NCI-H146 treated with DMSO at 0.1 percent for 48 hours (cell line): Measurements from ENCODE around the gene MTMR12.

ENCODE experiments used
- DNase-seq: peaks from one replicate; lab custom pipeline; 2025; ENCODE audit not compliant: unreplicated experiment; lab: John Stamatoyannopoulos, UW

MTMR12 gene

DNA sequence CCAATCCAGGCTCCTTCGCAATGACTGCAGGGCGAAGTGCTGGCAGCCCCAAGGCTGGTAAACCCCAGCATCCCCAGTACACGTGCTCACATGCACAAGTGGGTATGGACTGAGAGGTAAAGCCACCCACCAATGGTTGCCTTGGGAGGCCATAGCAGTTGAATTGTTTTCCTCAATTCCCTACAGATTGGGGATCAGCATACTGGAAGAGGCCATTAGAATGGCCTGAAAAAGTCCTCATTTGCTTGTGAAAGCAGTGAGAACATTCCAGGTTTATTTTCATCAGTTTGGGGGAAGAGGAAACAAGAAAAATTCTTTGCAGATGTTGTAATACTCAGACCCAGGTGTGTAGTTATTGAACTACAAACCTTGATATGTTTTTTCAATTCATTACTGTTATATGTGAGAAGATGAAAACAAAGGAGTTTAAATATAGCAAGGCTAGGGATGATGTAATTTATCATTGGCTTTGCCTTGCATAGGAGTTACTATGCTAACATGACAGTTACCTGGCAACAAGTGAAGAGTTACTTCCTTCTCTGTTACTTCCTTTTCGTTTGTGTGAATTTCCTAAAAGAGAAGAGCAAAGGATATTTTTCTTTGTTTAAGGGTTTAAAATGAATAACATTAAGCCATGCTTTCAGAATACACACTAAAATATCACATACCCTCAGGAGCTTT is 36.4 kb downstream of the MTMR12 start:
- DNase-seq: no peak

DNA sequence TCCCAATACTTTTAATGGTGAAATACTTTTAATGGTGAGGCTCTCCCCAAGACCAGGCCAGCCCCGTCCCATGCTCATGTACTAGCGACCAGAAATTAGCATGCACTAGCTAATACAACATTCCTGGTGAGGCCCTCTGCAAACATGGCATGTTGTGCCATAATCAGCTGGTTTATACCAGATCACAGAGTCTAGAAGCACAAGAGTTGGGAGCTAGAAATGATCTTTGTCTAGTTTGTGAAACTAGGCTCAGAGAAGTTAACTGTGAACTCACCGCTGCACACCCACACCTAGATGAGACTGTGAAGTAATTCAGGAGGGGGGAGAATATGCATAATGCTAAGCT is 37.4 kb downstream of the MTMR12 start:
- no peak for DNase-seq

DNA sequence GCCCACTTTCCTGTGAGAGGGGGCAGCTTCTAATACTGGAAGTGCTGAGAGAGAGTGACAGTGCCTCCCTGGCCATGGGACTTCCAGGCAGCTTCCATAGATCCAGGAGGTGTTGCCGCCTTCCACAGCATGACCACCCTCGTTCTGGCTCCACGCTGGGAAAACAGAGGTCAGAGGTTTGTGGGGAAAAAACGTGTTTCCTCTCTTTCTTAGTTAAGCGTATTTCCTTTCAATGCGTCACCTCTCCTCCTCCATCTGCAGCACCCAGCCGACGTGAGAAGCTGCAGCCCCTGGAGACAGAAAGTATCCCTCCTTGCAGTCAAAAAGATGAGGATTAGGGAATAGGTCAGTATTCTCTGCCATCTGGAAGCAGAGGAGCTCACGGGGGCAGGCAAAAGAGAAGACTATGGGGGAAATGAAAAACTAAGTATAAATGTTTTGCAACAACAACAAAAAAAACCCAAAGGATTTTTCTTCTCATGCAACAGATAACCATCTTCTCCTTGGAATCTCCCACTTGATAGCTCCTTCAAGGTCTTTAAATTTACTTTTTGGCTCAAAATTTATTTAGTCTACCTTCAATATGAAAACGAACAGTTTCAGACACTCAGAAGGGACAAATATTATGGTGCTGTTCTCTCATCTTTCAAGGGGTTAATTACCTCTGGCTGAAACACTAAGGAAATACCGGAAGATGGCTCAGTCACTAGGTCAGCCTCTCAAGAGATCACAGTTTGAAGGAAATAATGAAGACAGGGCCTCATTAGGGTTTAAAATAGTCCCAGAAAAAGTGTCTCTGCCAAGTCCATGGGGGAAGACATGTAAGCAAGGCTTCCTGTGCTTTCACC is 38.0 kb downstream of the MTMR12 start:
- no peak for DNase-seq

DNA sequence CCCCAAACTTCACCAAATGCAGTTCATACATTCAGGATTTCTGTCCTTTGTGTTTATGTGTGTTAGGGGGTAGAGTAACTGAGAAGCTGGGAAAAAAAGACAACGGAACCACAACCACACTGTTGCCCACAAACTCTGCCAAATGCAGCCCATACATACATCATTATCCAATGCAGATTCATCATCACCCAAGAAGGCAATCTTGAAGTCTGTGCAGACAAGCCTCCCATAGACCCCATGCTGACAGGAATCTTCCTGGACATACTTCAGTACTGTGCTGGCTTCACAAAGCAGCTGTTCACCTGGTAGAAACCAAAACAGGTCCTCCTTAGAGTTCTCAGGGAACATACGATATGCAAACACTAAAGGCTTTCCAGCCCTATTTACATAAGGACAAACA is 38.9 kb downstream of the MTMR12 start:
- no peak for DNase-seq

DNA sequence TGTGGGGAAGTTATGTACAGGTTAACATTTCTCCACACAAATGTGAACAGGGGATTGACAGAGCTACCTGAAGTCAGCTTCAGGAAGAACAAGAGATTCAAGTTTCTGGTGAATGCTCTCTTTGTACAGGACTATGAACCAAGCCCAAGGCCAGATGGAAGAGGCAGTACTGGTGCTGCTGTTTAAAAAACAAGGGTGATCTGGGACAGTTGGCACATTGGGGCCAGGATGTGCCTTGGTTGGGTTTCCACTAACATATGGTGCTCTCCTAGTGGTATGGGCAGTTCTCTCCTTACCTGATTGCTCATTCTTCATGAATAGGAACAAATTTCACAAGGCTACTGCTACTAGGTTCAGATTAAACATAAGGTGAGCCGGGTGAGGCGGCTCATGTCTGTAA is 40.0 kb downstream of the MTMR12 start:
- no peak for DNase-seq

DNA sequence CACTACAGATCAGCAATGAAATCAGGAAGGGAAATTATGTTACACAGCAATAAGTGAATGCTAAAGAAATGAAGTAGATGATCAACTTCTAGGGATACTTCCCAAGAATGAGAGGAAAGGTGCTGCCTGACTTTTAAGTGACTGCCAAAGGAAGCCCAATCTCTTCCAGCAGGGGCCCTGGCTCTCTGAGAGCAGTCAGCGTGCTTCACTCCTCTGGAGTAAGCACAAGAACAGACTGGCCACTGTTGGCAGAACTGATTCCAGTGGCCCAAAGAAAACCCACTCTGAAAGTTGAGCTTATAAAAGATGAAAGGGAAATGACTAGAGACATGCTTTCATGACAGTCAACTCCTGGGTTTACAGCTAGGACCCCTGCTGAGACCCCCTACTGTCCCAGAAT is 41.8 kb downstream of the MTMR12 start:
- DNase-seq: no peak

DNA sequence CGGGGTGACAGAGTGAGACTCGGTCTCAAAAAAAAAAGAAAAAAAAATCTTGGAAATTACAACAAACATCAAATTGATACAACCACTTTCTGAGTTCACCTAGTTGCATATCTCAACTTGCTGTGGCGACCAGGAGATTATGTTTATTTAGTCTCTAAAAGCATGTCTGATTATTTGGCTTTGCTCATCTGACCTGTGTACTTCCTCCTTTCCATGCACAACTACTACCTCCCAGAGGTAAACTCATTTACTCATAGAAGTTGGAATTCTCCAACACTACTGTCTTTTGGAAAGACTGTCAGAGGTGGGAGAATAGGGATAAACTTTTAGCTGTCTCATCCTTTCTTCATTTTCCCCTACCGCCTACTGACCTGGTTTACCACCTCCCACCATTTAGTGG is 42.6 kb downstream of the MTMR12 start:
- no peak for DNase-seq

DNA sequence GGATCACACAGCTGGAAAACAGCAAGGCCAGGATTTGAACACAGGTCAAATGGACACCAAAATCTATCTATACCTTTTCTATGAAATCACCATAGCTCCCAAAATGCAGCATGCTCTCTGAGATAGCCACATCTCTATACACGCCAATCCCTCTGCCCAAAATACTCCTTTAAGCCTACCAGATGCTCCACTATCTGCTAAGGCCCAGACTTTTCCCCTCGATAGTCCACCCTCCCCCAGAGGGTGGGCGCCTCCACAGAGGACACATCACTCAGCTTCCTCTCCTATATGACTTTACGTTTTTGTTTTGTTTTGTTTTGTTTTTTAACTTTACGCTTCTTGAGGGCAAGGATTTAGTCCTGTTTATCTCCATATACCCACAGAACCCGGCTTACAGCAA is 46.8 kb downstream of the MTMR12 start:
- no peak for DNase-seq

DNA sequence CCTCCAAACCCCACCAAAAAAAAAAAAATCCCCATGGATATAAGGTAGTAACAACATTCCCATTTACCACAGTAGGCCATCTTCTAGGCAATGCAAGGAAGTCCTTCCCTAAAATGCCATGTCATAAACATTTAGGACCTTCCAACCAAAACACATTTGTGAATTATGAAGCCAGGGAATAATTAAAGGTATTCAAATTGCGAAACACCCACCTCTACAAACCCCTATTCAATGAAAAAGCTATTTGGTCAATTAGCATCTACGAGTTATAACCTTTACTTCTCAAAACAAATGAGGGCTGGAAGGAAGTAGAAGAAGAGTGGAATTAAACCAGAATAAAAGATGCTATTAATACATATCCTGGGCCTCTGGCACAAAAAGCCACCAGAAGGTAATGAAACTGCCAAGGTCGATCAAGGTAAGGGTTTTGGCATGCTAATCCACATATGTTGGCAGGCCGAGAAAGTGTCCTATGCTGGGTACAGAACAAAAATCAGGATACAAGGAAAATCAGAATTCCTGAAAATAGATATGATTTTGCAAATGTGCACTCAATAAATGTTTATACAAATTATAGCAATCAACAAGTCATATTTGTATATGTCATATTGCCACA is 47.7 kb downstream of the MTMR12 start:
- no peak for DNase-seq

DNA sequence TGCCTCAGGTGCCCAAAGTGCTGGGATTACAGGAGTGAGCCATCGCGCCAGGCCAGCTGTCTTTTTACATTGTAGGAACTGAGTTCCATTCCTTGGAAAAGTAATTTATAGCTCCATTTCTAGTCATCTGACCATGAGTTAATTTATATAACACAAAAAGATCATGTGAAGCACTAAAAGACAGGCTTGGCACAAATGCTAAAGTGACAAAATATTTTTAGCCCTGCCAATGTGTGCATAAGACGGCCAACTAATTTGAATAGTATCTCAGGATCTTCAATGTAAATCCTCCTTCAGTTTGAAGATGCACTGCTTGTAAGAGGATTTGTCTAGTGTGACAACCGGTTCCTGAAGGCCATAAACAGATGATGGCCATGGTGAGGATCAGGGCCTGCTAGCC is 49.1 kb downstream of the MTMR12 start:
- DNase-seq: no peak

DNA sequence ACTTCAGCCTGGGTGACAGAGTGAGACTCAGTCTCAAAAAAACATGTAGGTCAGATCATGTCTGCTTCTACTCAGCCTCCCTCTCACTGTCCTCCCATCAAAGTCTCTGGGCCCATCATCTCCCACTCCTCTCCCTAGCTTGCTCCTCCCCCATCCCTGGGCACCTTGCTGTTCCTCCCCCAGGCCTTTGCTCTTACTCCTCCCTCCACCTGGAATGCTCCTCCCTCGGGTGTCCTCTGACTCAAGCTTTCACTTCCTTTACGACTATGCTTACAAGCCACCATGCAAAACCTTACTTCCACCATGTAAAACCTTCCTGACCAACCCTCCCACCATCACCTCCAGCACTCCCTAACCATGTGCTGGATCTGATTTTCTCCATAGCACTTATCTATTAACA is 51.5 kb downstream of the MTMR12 start:
- no peak for DNase-seq

DNA sequence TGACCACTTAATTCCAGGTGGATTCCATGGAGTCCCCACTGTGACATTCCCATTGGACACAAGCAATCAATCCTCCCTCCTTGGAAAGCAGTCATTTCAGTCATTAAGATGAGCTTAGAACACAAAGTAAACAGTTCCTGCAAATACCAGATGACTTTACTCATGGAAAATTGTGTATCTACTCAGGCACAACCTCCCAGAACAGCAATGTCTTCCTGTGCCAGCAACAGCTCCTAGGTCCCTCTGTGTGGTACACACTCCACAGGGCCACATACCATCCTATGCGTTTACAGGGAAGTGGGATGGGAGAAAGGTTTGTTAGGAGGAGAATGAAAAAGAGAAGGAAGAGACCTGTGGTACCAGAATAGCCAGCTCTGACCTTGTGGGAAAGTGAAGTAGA is 53.7 kb downstream of the MTMR12 start:
- no peak for DNase-seq

DNA sequence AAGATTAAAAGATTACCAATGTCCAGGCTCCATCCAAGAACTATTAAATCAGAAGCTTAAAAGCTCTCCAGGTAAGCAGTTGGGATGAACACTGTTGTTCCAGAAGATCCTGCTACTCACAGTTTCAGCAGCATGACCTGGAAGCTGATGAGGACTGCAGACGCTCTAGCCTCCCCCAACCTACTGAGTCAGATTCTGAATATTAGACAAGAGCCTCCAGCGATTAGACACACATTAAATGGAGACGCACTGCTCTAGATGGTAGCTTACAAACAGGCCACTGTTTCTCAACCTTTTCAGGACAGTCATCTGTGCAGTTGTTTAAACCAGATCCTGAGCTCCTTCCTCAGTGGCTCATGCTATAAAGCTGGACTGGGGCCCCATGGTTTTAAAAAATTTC is 54.3 kb downstream of the MTMR12 start:
- DNase-seq: no peak

DNA sequence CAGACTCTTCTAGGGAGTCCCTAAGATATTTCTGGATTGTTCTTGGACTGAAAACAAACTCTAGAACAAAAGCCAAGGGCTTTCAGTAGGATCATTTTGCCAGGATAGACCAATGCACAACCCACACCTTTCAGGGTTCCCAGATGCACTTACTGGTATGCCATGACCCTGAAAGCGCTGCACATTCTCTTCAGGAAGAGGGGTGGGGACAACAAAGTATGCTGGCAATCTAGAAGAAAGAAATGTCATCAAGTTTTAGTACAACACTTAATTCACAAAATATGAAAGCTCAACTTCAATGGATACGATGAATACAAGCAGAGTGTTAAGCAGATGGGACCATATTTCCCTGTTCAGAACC is 57.2 kb downstream of the MTMR12 start:
- DNase-seq: no peak

DNA sequence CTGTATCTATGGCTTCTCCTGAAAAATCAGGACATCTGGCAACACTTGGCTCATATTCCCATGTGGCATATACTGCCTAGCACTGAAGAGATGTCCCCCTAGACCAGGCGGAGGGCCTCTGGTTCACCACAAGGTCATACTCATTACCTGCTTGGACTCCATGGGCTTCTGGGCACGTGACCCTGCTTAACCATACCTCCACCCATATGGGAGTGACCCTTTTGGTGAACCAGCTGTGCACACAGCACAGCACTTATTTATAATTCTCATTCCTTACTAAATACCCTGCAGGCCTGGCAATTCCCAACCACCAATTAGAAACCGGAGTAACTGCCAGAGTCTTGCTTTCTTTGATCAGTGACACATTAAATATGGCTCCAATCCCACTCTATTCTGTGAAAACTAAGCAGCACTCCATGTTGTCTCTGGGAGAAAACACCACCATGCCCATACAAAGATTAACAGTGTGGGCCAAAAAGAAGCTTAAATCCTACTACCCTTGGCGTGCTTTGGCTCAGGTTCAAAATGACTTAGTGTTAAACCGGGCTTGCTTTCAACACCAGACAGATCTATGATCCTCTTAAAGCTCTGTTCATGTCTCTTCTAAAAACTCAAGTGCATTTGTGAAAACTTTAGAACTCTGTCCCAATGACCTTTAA is 57.7 kb downstream of the MTMR12 start:
- DNase-seq: peak; percentile 71

DNA sequence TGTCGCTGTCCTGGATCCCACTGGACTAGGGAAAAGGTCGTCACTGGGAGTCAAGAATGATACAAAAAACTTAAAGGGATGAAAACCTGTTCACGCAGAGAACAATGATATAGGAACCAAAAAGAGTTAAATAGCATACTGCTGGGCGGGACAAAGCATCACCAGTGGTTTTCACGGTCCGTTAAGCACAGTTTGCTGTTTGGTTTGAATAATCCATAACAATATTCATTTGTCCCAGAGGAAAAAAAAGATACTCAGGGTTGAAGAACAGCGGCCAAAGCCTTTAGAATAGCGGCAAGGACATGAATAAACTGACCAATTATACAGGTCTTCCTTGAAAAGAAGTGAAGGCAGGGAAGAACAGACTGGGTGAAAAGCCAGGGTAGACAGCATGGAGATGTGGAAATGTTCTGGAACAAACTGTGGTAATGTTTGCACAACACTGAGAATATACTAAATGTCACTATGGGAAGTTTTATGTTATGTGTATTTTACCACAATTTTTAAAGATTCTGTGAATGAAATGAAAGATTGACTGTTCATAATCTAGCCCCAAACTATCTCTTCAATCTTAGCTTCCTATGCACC is 60.8 kb downstream of the MTMR12 start:
- peak; percentile 41 for DNase-seq

DNA sequence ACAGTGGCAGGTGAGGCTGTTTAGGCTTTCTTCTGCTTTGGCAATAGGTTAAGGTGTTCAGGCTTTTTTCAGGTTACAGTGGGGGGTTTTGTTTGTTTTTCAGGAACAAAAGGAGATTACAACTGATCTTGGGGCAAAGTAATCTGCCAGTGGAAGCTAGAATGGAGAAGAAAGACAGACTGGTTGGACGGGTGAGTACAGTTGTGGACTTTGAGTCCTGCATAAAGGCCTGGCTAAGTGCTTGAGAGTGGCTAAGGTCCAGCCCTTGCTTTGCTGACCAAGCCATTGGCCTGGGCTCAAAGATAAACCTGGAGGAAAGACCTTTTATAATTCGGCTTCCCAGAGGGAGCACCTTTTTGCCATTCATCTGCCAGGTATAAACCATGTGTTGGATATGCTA is 63.1 kb downstream of the MTMR12 start:
- no peak for DNase-seq

DNA sequence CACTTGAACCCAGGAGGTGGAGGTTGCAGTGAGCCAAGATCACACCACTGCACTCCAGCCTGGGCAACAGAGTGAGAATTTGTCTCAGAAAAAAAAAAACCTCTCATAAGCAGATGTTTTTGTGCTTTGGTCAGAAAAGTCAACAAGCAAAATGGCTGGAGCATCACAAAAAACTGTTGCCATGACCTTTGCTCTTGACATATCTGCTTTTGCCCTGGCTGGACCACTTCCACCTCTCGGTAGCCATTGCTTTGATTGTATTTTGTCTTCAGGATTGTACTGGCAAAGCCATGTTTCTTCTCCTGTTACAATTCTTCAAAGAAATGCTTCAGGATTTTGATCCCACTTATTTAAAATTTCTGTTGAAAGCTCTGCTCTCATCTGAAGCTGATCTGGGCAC is 67.0 kb downstream of the MTMR12 start:
- DNase-seq: no peak

DNA sequence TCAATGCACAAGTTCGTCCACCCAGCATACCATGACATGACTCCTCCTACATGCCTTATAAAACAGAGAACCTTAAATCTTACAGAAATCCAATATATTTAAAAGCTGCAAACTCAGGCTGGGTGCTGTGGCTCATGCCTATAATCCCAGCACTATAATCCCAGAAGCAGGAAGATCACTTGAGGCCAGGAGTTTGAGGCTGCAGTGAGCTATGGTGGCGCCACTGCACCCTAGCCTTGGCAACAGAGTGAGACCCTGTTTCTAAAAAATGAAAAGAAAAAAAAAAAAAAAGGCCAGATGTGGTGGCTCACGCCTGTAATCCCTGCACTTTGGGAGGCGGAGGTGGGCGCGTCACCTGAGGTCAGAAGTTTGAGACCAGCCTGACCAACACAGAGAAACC is 68.7 kb downstream of the MTMR12 start:
- no peak for DNase-seq

DNA sequence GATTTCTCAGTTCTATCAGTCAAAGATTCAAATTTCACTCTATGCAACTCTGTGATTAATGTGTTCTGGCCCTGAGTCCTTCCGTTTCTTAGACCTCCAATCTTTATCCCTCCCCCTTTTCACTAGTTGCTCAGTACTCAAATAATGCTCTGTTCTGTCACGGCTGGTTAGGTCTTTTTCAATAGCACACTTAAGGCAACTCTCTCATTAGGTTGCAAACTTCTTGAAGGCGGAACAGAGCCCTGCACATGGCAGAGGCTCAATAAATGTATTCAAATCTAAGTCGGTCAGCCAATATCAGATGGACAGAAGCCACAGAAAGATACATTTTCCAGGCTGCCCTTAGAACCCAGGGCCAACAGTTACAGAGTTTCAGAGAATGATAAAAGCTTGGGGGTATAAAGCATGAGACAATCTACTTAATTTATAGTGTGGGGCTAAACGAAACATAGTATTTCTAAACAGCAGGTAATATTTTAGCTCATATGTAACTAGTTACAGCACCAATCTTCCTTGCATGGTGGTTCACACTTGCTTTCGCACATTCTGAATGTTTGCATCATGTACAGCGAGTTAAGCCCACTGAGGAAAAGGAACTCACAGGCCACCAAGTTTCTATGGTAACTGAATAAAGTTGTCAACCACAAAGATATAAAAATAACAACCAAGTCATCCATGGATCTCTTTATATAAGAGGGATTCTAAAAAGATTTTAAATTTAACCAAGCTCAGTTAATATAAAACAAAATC is 71.5 kb downstream of the MTMR12 start:
- no peak for DNase-seq

DNA sequence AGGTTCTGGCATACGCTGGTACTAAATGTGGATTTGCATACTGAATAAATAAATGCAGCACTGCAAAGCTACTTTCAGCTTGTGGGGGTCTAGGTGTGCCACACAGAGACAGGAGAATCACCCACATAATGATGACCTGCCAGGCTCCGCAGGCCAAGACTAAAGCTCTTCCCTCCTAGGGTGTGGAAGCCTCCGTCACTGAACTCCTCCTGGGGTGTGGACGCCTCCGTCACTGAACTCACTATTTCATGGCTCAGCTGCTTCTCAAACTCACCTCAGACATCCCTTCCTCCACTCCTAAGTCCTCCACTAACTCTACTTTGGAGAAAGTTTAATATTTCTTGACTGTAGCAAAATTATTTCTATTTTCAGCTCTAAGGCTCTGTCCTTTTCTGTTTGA is 73.4 kb downstream of the MTMR12 start:
- no peak for DNase-seq
